ENCODE measurements around the gene ZNF699.
"Not testable (repeated sequence)": the region's sequence is repeated elsewhere in the genome, so short reads cannot be mapped to it uniquely, and the experiment has no call there.

The ZNF699 gene

DNA sequence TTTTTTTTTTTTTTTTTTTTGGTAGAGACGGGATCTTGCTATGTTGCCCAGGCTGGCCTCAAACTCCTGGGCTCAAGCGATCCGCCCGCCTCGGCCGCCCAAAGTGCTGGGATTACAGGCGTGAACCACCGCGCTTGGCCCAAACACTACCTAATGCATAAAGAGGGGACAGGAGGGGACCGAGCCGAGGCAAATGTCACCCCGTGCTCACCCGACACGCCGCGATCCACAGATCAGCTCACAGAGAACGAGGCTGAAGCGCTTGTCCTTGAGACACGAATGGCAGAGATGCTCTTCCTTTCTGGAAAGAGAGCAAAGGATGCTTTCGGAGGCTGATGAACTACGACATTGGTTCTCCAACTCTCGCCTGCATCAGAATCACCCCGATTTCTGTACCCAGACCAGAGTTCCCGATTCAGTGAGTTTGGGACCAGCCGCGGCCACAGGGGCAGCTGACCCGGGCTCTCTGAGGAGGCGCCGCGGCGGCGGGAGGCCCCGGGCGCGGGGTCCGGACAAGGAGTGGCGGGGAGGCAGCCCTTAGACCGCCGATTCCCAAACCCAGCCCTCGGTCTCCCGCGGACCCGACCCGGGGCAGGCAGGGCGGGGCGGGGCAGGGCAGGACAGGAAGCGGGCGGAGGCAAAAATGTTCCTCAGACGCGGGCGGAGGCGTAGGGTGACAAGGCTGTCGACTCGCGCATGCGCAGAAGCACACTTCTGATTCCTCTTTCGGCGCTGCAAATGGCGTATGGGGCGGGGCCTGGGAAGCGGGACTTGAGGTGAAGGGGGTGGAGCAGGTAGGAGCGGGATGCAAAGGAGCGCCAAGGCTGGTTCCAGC lies at the start of gene ZNF699:
TSS of gene ZNF699 (minus strand) at position 700 of the 835 bp plus-strand sequence. CDS start 4,719 bp downstream, outside the sequence.
- DNase-seq (ENCODE audit: low read depth in 2 of 3, low spot score in 1 of 3), result peak; percentile 96 to 98 (median 97)

- DNase-seq (ENCODE audit: low read depth in 2 of 3, low spot score in 1 of 3), result no peak
Observed at GRCh38 chr19:9354651-9355050, 45.0 kb upstream of the ZNF699 start.

GRCh38 chr19:9353011-9353410 lies 43.4 kb upstream of the ZNF699 start:
- DNase-seq (ENCODE audit: low read depth in 2 of 3, low spot score in 1 of 3), result no peak

DNA sequence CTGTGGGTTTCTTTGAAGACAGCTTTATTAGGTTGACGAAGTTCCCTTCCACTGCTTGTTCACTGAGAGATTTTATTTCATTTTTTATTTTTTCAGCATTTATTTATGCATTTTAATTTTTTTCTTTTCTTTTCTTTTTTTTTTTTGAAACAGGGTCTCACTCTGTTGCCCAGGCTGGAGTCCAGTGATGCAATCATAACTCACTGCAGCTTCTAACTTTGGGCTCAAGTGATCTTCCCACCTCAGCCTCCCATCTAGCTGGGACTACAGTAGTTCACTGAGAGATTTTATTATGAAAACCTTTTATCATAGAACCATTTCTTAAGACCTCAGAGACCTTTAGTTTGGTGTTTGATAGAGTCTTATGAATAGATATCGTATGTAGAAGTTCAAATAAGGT lies 42.9 kb upstream of the ZNF699 start:
- no peak for DNase-seq (ENCODE audit: low read depth in 2 of 3, low spot score in 1 of 3)

- DNase-seq (ENCODE audit: low read depth in 2 of 3, low spot score in 1 of 3), result no peak
Observed at GRCh38 chr19:9348671-9349070, 39.0 kb upstream of the ZNF699 start.

GRCh38 chr19:9348253-9348652 lies 38.6 kb upstream of the ZNF699 start:
- no peak for DNase-seq (ENCODE audit: low read depth in 2 of 3, low spot score in 1 of 3)

GRCh38 chr19:9345005-9345404 lies 35.4 kb upstream of the ZNF699 start:
- DNase-seq (ENCODE audit: low read depth in 2 of 3, low spot score in 1 of 3), result no peak

DNA sequence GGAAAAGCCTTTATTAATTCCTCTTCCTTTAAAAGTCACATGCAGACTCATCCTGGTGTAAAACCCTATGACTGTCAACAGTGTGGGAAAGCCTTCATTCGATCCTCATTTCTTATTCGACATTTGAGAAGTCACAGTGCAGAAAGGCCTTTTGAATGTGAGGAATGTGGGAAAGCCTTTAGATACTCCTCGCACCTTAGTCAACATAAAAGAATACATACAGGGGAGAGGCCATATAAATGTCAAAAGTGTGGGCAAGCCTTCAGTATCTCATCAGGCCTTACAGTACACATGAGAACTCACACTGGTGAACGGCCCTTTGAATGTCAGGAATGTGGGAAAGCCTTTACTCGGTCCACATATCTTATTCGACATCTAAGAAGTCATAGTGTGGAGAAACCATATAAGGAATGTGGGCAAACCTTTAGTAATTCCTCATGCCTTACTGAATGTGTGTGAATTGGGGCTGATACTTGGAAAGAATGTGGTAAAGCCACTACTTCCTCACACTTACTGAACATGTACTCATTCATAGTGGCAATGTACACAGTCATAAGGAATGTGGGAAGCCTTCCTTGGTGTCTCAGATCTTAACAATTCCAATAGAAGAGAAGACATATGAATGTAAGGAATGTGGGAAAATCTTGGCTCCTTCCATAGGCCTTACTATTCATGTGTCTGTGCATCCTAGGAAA lies 33.1 kb upstream of the ZNF699 start:
- no peak for DNase-seq (ENCODE audit: low read depth in 2 of 3, low spot score in 1 of 3)

- no peak for DNase-seq (ENCODE audit: low read depth in 2 of 3, low spot score in 1 of 3)
Observed at GRCh38 chr19:9329999-9330398, 20.4 kb upstream of the ZNF699 start.

DNA sequence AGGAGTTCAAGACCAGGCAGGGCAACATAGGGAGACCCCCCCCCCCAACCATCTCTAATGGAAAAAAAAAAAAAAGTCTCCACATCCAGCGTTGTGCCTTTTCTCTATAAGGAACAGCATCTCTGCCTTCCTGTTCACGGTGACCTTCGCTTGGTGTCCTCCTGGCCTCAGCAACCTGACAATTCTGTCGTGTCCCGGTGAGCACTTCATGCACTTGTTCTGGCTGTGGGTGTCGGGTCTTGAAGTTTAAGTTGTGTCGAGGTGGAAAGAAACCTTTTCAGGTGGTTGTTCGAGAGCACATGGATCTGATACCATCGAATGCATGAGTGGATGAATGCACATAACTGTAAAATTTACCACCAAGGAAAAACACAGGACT lies 14.9 kb upstream of the ZNF699 start:
- DNase-seq (ENCODE audit: low read depth in 2 of 3, low spot score in 1 of 3), result no peak

DNA sequence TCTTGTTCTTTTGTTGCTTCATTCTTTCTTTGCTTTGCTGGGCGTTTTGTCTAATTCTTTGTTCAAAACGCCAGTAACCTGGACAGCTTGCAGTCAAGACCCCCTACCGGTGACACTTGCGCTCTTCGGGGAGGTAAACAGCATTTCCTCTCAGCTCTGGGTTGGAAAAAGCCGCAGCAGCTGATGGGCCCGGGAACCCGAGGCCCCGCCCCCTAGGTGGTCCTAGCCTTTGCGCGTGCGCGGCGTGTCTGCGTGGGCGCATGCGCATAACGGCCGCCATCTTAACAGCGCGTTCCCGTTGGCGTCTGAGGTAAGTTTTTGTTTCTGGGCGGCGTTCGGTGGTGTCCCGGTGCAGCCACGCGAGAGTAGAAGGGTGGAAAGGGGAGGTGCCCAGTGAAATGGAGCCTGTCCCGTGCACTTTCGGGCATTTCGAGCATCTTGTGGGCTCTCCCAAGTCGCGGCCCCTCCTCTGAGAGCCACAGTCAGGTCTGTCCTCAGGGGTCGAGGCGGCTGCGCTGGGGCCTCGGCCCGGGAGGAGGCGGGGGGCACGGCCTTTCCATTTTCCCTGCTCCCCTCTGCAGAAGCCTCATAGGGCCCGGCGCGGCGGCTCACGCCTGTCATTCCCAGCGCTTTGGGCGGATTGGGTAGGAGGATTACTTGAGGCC lies 14.4 kb upstream of the ZNF699 start, which contains the start of gene ZNF559:
TSS of gene ZNF559 (plus strand) at position 261 of the 665 bp plus-strand sequence. CDS start 14,371 bp downstream, outside the sequence.
- peak; percentile 91 to 94 (median 93) for DNase-seq (ENCODE audit: low read depth in 2 of 3, low spot score in 1 of 3)

GRCh38 chr19:9323557-9323918 lies 13.9 kb upstream of the ZNF699 start:
- DNase-seq (ENCODE audit: low read depth in 2 of 3, low spot score in 1 of 3), result peak; percentile 32 to 42 (median 35)

DNA sequence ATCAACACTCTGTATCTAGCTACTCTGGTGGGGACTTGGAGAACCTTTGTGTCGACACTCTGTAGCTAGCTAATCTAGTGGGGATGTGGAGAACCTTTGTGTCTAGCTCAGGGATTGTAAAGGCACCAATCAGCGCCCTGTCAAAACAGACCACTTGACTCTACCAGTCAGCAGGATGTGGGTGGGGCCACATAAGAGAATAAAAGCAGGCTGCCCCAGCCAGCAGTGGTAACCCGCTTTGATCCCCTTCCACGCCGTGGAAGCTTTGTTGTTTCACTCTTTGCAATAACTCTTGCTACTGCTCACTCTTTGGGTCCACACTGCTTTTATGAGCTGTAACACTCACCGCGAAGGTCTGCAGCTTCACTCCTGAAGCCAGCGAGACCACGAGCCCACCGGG lies 12.6 kb upstream of the ZNF699 start:
- not testable (repeated sequence) for DNase-seq (ENCODE audit: low read depth in 2 of 3, low spot score in 1 of 3)

- not testable (repeated sequence) for DNase-seq (ENCODE audit: low read depth in 2 of 3, low spot score in 1 of 3)
Observed at GRCh38 chr19:9321756-9322155, 12.1 kb upstream of the ZNF699 start.

- DNase-seq (ENCODE audit: low read depth in 2 of 3, low spot score in 1 of 3), result no peak
Observed at GRCh38 chr19:9321338-9321737, 11.7 kb upstream of the ZNF699 start.

- DNase-seq (ENCODE audit: low read depth in 2 of 3, low spot score in 1 of 3), result no peak
Observed at GRCh38 chr19:9313756-9314155, 4.1 kb upstream of the ZNF699 start.

DNA sequence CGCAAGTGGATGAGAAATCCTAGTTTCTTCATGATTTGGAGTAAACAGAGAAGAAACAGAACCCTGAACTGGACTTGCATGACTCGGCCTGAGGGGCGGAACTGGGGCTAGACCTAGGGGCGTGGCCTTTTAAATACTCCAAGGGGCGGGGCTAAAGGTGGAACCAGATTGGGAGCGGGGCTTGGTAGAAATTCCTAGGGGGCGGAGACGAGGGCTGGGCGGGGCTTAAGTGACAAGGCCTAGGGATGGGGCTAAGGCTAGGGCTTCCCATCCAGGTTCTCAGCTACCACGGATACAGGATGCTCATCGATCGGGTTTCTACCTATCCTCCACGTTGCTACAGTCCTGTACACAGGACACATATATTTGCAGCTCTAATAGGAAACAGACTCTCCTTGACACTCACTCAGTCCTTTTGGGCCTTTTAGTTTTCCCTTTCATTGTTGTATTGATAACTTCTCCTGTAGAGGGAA lies 372 bp upstream of the ZNF699 start:
- peak in 2 of 3 donors; percentile 81 to 89 for DNase-seq (ENCODE audit: low read depth in 2 of 3, low spot score in 1 of 3)

GRCh38 chr19:9308091-9308770 lies 1.4 kb downstream of the ZNF699 start:
- no peak for DNase-seq (ENCODE audit: low read depth in 2 of 3, low spot score in 1 of 3)

- no peak for DNase-seq (ENCODE audit: low read depth in 2 of 3, low spot score in 1 of 3)
Observed at GRCh38 chr19:9306443-9306842, 3.2 kb downstream of the ZNF699 start.

DNA sequence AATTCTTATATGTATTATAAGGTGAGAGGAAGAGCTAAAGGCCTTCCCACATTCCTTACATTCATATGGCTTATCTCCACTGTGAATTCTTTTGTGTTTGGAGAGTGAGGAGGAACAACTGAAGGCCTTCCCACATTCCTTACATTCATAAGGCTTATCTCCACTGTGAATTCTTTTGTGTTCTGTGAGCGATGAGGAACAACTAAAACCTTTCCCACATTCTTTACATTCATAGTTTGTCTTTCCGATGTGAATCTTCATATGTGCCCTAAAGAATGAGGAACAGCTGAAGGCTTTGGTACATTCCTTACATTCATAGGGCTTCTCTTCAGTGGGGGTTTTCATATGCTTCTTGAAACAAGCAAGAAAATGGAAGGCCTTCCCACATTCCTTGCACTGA lies 13.3 kb downstream of the ZNF699 start:
- DNase-seq (ENCODE audit: low read depth in 2 of 3, low spot score in 1 of 3), result no peak

GRCh38 chr19:9295411-9295849 lies 14.2 kb downstream of the ZNF699 start:
- no peak for DNase-seq (ENCODE audit: low read depth in 2 of 3, low spot score in 1 of 3)
